IMR-90 (cell line): Measurements from ENCODE around the gene SPINT2.

Experiments
- BHLHE40 ChIP-seq: fragments of 150-350 bp; IDR thresholded peaks from 2 replicates; pipeline ENCODE4 v1.6.1; 2016; ENCODE audit warnings: mild to moderate bottlenecking, low read depth, low read length
- CEBPB ChIP-seq: IDR thresholded peaks from 2 replicates; pipeline ENCODE4 v1.6.1; 2012; ENCODE audit warnings: low read depth, low read length, improper control_type of control experiment
- FOS ChIP-seq: fragments of 150-350 bp; IDR thresholded peaks from 2 replicates; pipeline ENCODE4 v1.6.1; 2016; ENCODE audit warnings: low read depth, low read length
- MAFK ChIP-seq: IDR thresholded peaks from 2 replicates; pipeline ENCODE4 v1.6.1; 2012; ENCODE audit warnings: low read depth, low read length, improper control_type of control experiment
- MAZ ChIP-seq: IDR thresholded peaks from 2 replicates; pipeline ENCODE4 v1.6.1; 2012; ENCODE audit warnings: low read depth, mild to moderate bottlenecking, low read length, improper control_type of control experiment, moderate library complexity, borderline replicate concordance
- MXI1 ChIP-seq: IDR thresholded peaks from 2 replicates; pipeline ENCODE4 v1.6.1; 2012; ENCODE audit warnings: low read depth, mild to moderate bottlenecking, low read length, moderate library complexity, borderline replicate concordance
- POLR2A ChIP-seq: IDR thresholded peaks from 2 replicates; pipeline ENCODE4 v1.6.1; 2012; ENCODE audit warnings: mild to moderate bottlenecking, low read depth, low read length
- RAD21 ChIP-seq: IDR thresholded peaks from 2 replicates; pipeline ENCODE4 v1.6.1; 2012; ENCODE audit warnings: low read length, improper control_type of control experiment
- RCOR1 ChIP-seq: IDR thresholded peaks from 2 replicates; pipeline ENCODE4 v1.6.1; 2012; ENCODE audit warnings: mild to moderate bottlenecking, low read length, improper control_type of control experiment; ENCODE audit not compliant: insufficient replicate concordance
- RFX5 ChIP-seq: IDR thresholded peaks from 2 replicates; pipeline ENCODE4 v1.8.0; 2012; ENCODE audit warnings: low read depth, mild to moderate bottlenecking, low read length, moderate library complexity
- SMC3 ChIP-seq: fragments of 150-350 bp; IDR thresholded peaks from 2 replicates; pipeline ENCODE4 v1.6.1; 2016; ENCODE audit warnings: low read depth, mild to moderate bottlenecking, antibody characterized with exemption, low read length, moderate library complexity
- USF2 ChIP-seq: fragments of 150-350 bp; IDR thresholded peaks from 2 replicates; pipeline ENCODE4 v1.6.1; 2017; ENCODE audit warnings: mild to moderate bottlenecking, antibody characterized with exemption, low read length, low read depth
- TF ChIP-seq, protein P1 (sequence below): conservative IDR thresholded peaks from 2 replicates; pipeline ENCODE4 v1.5.1; 2012; ENCODE audit warnings: mild to moderate bottlenecking, low read depth, low read length, improper control_type of control experiment

DNA sequence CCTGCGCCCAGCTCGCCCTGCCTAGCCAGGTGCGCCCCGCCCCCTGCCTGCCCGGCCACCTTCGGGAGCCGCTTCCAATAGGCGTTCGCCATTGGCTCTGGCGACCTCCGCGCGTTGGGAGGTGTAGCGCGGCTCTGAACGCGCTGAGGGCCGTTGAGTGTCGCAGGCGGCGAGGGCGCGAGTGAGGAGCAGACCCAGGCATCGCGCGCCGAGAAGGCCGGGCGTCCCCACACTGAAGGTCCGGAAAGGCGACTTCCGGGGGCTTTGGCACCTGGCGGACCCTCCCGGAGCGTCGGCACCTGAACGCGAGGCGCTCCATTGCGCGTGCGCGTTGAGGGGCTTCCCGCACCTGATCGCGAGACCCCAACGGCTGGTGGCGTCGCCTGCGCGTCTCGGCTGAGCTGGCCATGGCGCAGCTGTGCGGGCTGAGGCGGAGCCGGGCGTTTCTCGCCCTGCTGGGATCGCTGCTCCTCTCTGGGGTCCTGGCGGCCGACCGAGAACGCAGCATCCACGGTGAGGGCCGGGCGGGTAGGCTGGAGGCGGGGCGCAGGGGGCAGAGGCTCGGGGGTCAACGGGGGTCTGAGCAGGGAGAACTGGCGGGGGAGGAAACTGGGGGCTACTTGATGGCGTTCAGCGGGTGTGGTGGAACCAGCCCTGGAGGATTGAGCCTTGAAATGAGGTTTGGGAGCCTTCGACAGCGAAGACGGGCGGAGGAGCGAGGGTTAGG is at the start of gene SPINT2:
- TF ChIP-seq POLR2A: no peak
- no peak for TF ChIP-seq RFX5
- TF ChIP-seq MXI1: no peak
- TF ChIP-seq, protein P1, sequence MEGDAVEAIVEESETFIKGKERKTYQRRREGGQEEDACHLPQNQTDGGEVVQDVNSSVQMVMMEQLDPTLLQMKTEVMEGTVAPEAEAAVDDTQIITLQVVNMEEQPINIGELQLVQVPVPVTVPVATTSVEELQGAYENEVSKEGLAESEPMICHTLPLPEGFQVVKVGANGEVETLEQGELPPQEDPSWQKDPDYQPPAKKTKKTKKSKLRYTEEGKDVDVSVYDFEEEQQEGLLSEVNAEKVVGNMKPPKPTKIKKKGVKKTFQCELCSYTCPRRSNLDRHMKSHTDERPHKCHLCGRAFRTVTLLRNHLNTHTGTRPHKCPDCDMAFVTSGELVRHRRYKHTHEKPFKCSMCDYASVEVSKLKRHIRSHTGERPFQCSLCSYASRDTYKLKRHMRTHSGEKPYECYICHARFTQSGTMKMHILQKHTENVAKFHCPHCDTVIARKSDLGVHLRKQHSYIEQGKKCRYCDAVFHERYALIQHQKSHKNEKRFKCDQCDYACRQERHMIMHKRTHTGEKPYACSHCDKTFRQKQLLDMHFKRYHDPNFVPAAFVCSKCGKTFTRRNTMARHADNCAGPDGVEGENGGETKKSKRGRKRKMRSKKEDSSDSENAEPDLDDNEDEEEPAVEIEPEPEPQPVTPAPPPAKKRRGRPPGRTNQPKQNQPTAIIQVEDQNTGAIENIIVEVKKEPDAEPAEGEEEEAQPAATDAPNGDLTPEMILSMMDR: no peak
- TF ChIP-seq RAD21: no peak
- TF ChIP-seq SMC3: no peak
- TF ChIP-seq CEBPB: no peak
- no peak for TF ChIP-seq USF2
- TF ChIP-seq MAZ: no peak
- TF ChIP-seq BHLHE40: no peak
- no peak for TF ChIP-seq FOS
- TF ChIP-seq RCOR1: no peak
- no peak for TF ChIP-seq MAFK
